ENCODE results near the gene DLG1.

Gene DLG1

GRCh38 chr3:197242784-197243432 lies 55.5 kb downstream of the DLG1 start:
- Histone ChIP-seq H3K4me3 (ENCODE audit: control insufficient read depth in 1 of 7, extremely low read depth in 1 of 7, insufficient read depth in 4 of 7, low read depth in 2 of 7, low read length in 6 of 7) (no peak overlapping the region), H3K27me3 (replicated peaks in 2 of 5; ENCODE audit: control insufficient read depth in 4 of 5, insufficient read depth in 5 of 5, low read length in 4 of 5) (no peaks in the 10 kb centered on the region), H3K27ac (ENCODE audit: insufficient read depth in 1 of 2, low read depth in 1 of 2, low read length in 2 of 2, poor library complexity in 1 of 2, severe bottlenecking in 2 of 2) (no peak overlapping the region), H3K9me3 (ENCODE audit: control extremely low read depth in 1 of 5, control insufficient read depth in 4 of 5, insufficient read depth in 2 of 5, low read depth in 1 of 5, low read length in 4 of 5) (peaks cover 10 to 76% (median 37%) of the 10 kb centered on the region in 5 experiments), H3K36me3 (ENCODE audit: control insufficient read depth in 4 of 4, insufficient read depth in 4 of 4, low read length in 3 of 4) (peaks cover 12 to 44% (median 25%) of the 10 kb centered on the region in 4 experiments), H3K4me1 (ENCODE audit: control extremely low read depth in 1 of 4, control insufficient read depth in 4 of 4, insufficient read depth in 4 of 4, low read length in 3 of 4) (no peaks in the 10 kb centered on the region)
- WGBS (ENCODE audit: insufficient coverage) = 97% methylated on average over 7 of the region's 7 CpGs
- ChIA-PET CTCF (no interaction called here), POLR2A (no interaction called here)
- DNase-seq = no peak

- no peak overlapping the region for H3K4me3 ChIP-seq (ENCODE audit: control insufficient read depth in 1 of 7, extremely low read depth in 1 of 7, insufficient read depth in 4 of 7, low read depth in 2 of 7, low read length in 6 of 7)
- peaks cover 9 to 40% (median 18%) of the 10 kb centered on the region in 4 experiments for H3K36me3 ChIP-seq (ENCODE audit: control insufficient read depth in 4 of 4, insufficient read depth in 4 of 4, low read length in 3 of 4)
- H3K9me3 ChIP-seq (ENCODE audit: control extremely low read depth in 1 of 5, control insufficient read depth in 4 of 5, insufficient read depth in 2 of 5, low read depth in 1 of 5, low read length in 4 of 5) = peaks cover 11 to 69% (median 29%) of the 10 kb centered on the region in 5 experiments
- ChIA-PET POLR2A (no interaction called here), CTCF (no interaction called here)
- no peaks in the 10 kb centered on the region for H3K4me1 ChIP-seq (ENCODE audit: control extremely low read depth in 1 of 4, control insufficient read depth in 4 of 4, insufficient read depth in 4 of 4, low read length in 3 of 4)
- no peak overlapping the region for H3K27ac ChIP-seq (ENCODE audit: insufficient read depth in 1 of 2, low read depth in 1 of 2, low read length in 2 of 2, poor library complexity in 1 of 2, severe bottlenecking in 2 of 2)
- no peaks in the 10 kb centered on the region for H3K27me3 ChIP-seq (replicated peaks in 2 of 5; ENCODE audit: control insufficient read depth in 4 of 5, insufficient read depth in 5 of 5, low read length in 4 of 5)
- WGBS (ENCODE audit: insufficient coverage) = no CpG with 5 or more reads among the region's 2 CpGs
- no peak for DNase-seq
Measured at GRCh38 chr3:197241173-197241572, 57.2 kb downstream of the DLG1 start.

- Histone ChIP-seq H3K27me3 (replicated peaks in 2 of 5; ENCODE audit: control insufficient read depth in 4 of 5, insufficient read depth in 5 of 5, low read length in 4 of 5) (no peaks in the 10 kb centered on the region), H3K9me3 (ENCODE audit: control extremely low read depth in 1 of 5, control insufficient read depth in 4 of 5, insufficient read depth in 2 of 5, low read depth in 1 of 5, low read length in 4 of 5) (peaks cover 13 to 75% (median 32%) of the 10 kb centered on the region in 5 experiments), H3K36me3 (ENCODE audit: control insufficient read depth in 4 of 4, insufficient read depth in 4 of 4, low read length in 3 of 4) (peaks cover 15 to 43% (median 23%) of the 10 kb centered on the region in 4 experiments), H3K27ac (ENCODE audit: insufficient read depth in 1 of 2, low read depth in 1 of 2, low read length in 2 of 2, poor library complexity in 1 of 2, severe bottlenecking in 2 of 2) (no peak overlapping the region), H3K4me3 (ENCODE audit: control insufficient read depth in 1 of 7, extremely low read depth in 1 of 7, insufficient read depth in 4 of 7, low read depth in 2 of 7, low read length in 6 of 7) (no peak overlapping the region), H3K4me1 (ENCODE audit: control extremely low read depth in 1 of 4, control insufficient read depth in 4 of 4, insufficient read depth in 4 of 4, low read length in 3 of 4) (no peaks in the 10 kb centered on the region)
- ChIA-PET POLR2A (no interaction called here), CTCF (no interaction called here)
- DNase-seq = no peak
- 100% methylated on average over 1 of the region's 1 CpG for WGBS (ENCODE audit: insufficient coverage)
Measured at GRCh38 chr3:197239857-197240256, 58.6 kb downstream of the DLG1 start.

- WGBS (ENCODE audit: insufficient coverage) = no CpG with 5 or more reads among the region's 1 CpG
- Histone ChIP-seq H3K36me3 (ENCODE audit: control insufficient read depth in 4 of 4, insufficient read depth in 4 of 4, low read length in 3 of 4) (peaks cover 15 to 33% (median 18%) of the 10 kb centered on the region in 4 experiments), H3K4me1 (ENCODE audit: control extremely low read depth in 1 of 4, control insufficient read depth in 4 of 4, insufficient read depth in 4 of 4, low read length in 3 of 4) (no peaks in the 10 kb centered on the region), H3K27me3 (replicated peaks in 2 of 5; ENCODE audit: control insufficient read depth in 4 of 5, insufficient read depth in 5 of 5, low read length in 4 of 5) (no peaks in the 10 kb centered on the region), H3K9me3 (ENCODE audit: control extremely low read depth in 1 of 5, control insufficient read depth in 4 of 5, insufficient read depth in 2 of 5, low read depth in 1 of 5, low read length in 4 of 5) (peaks cover 13 to 67% (median 25%) of the 10 kb centered on the region in 5 experiments), H3K27ac (ENCODE audit: insufficient read depth in 1 of 2, low read depth in 1 of 2, low read length in 2 of 2, poor library complexity in 1 of 2, severe bottlenecking in 2 of 2) (no peak overlapping the region), H3K4me3 (ENCODE audit: control insufficient read depth in 1 of 7, extremely low read depth in 1 of 7, insufficient read depth in 4 of 7, low read depth in 2 of 7, low read length in 6 of 7) (no peak overlapping the region)
- ChIA-PET POLR2A (no interaction called here), CTCF (no interaction called here)
- DNase-seq = no peak
Measured at GRCh38 chr3:197238842-197239241, 59.6 kb downstream of the DLG1 start.

- no peaks in the 10 kb centered on the region for H3K4me1 ChIP-seq (ENCODE audit: control extremely low read depth in 1 of 4, control insufficient read depth in 4 of 4, insufficient read depth in 4 of 4, low read length in 3 of 4)
- H3K27me3 ChIP-seq (replicated peaks in 2 of 5; ENCODE audit: control insufficient read depth in 4 of 5, insufficient read depth in 5 of 5, low read length in 4 of 5) = no peaks in the 10 kb centered on the region
- peaks cover 10 to 59% (median 19%) of the 10 kb centered on the region in 5 experiments for H3K9me3 ChIP-seq (ENCODE audit: control extremely low read depth in 1 of 5, control insufficient read depth in 4 of 5, insufficient read depth in 2 of 5, low read depth in 1 of 5, low read length in 4 of 5)
- no peak overlapping the region for H3K27ac ChIP-seq (ENCODE audit: insufficient read depth in 1 of 2, low read depth in 1 of 2, low read length in 2 of 2, poor library complexity in 1 of 2, severe bottlenecking in 2 of 2)
- no peak for DNase-seq
- H3K4me3 ChIP-seq (ENCODE audit: control insufficient read depth in 1 of 7, extremely low read depth in 1 of 7, insufficient read depth in 4 of 7, low read depth in 2 of 7, low read length in 6 of 7) = no peak overlapping the region
- H3K36me3 ChIP-seq (ENCODE audit: control insufficient read depth in 4 of 4, insufficient read depth in 4 of 4, low read length in 3 of 4) = peaks cover 9 to 24% (median 12%) of the 10 kb centered on the region in 4 experiments
- ChIA-PET CTCF (no interaction called here), POLR2A (no interaction called here)
- 100% methylated on average over 3 of the region's 4 CpGs for WGBS (ENCODE audit: insufficient coverage)
Measured at GRCh38 chr3:197237897-197238296, 60.5 kb downstream of the DLG1 start.

- Histone ChIP-seq H3K27ac (ENCODE audit: insufficient read depth in 1 of 2, low read depth in 1 of 2, low read length in 2 of 2, poor library complexity in 1 of 2, severe bottlenecking in 2 of 2) (no peak overlapping the region), H3K9me3 (ENCODE audit: control extremely low read depth in 1 of 5, control insufficient read depth in 4 of 5, insufficient read depth in 2 of 5, low read depth in 1 of 5, low read length in 4 of 5) (peaks cover 10 to 46% (median 16%) of the 10 kb centered on the region in 5 experiments), H3K27me3 (replicated peaks in 2 of 5; ENCODE audit: control insufficient read depth in 4 of 5, insufficient read depth in 5 of 5, low read length in 4 of 5) (no peaks in the 10 kb centered on the region), H3K36me3 (ENCODE audit: control insufficient read depth in 4 of 4, insufficient read depth in 4 of 4, low read length in 3 of 4) (peaks cover 9 to 22% (median 12%) of the 10 kb centered on the region in 4 experiments), H3K4me3 (ENCODE audit: control insufficient read depth in 1 of 7, extremely low read depth in 1 of 7, insufficient read depth in 4 of 7, low read depth in 2 of 7, low read length in 6 of 7) (no peak overlapping the region), H3K4me1 (ENCODE audit: control extremely low read depth in 1 of 4, control insufficient read depth in 4 of 4, insufficient read depth in 4 of 4, low read length in 3 of 4) (no peaks in the 10 kb centered on the region)
- ChIA-PET CTCF (interaction anchor here (1.1 to 1.7 kb wide), 5 partner anchors 9 to 19 kb away, joined by 3 to 7 read pairs (median 4); no protein-coding TSS in a partner anchor), POLR2A (no interaction called here)
- 100% methylated on average over 1 of the region's 4 CpGs for WGBS (ENCODE audit: insufficient coverage)
- DNase-seq = no peak
Measured at GRCh38 chr3:197236362-197236761, 62.0 kb downstream of the DLG1 start.

- no peak overlapping the region for H3K27ac ChIP-seq (ENCODE audit: insufficient read depth in 1 of 2, low read depth in 1 of 2, low read length in 2 of 2, poor library complexity in 1 of 2, severe bottlenecking in 2 of 2)
- ChIA-PET CTCF (interaction anchor here (0.8 to 1.1 kb wide), 2 partner anchors 9 to 23 kb away, joined by 3 to 4 read pairs; no protein-coding TSS in a partner anchor), POLR2A (no interaction called here)
- peaks cover 9 to 22% (median 12%) of the 10 kb centered on the region in 4 experiments for H3K36me3 ChIP-seq (ENCODE audit: control insufficient read depth in 4 of 4, insufficient read depth in 4 of 4, low read length in 3 of 4)
- no peak for DNase-seq
- H3K4me3 ChIP-seq (ENCODE audit: control insufficient read depth in 1 of 7, extremely low read depth in 1 of 7, insufficient read depth in 4 of 7, low read depth in 2 of 7, low read length in 6 of 7) = no peak overlapping the region
- H3K4me1 ChIP-seq (ENCODE audit: control extremely low read depth in 1 of 4, control insufficient read depth in 4 of 4, insufficient read depth in 4 of 4, low read length in 3 of 4) = no peaks in the 10 kb centered on the region
- no peaks in the 10 kb centered on the region for H3K27me3 ChIP-seq (replicated peaks in 2 of 5; ENCODE audit: control insufficient read depth in 4 of 5, insufficient read depth in 5 of 5, low read length in 4 of 5)
- peaks cover 8 to 40% (median 16%) of the 10 kb centered on the region in 5 experiments for H3K9me3 ChIP-seq (ENCODE audit: control extremely low read depth in 1 of 5, control insufficient read depth in 4 of 5, insufficient read depth in 2 of 5, low read depth in 1 of 5, low read length in 4 of 5)
- 97% methylated on average over 3 of the region's 4 CpGs for WGBS (ENCODE audit: insufficient coverage)
Measured at GRCh38 chr3:197234947-197235914, 63.2 kb downstream of the DLG1 start.

All from common myeloid progenitor, CD34-positive (primary cell).